Measurements from ENCODE around the gene FAM72A. TPM values are rescaled to one million over a fixed set of nuclear protein-coding genes. Genes with fewer than 3 reads are reported as not detected.
"Not testable (repeated sequence)": the region's sequence is repeated elsewhere in the genome, so short reads cannot be mapped to it uniquely, and the experiment has no call there.

FAM72A gene
- total and polyA plus RNA-seq, 2 donors (not counting 3 experiments of a cell fraction or from before 2014, with no cell fraction given) = 3.4 to 9.6 TPM

GRCh38 chr1:206226886-206227285, 24.2 kb upstream of the FAM72A start:
- dilution Hi-C loops (cut with MboI; ENCODE audit: extremely low pct_ligation_motif_present, low sequenced_read_pairs); H3K9me1 ChIP-seq (replicated peaks; ENCODE audit: control insufficient read depth, extremely low read depth, insufficient read depth, low read length): not testable (repeated sequence)

DNA sequence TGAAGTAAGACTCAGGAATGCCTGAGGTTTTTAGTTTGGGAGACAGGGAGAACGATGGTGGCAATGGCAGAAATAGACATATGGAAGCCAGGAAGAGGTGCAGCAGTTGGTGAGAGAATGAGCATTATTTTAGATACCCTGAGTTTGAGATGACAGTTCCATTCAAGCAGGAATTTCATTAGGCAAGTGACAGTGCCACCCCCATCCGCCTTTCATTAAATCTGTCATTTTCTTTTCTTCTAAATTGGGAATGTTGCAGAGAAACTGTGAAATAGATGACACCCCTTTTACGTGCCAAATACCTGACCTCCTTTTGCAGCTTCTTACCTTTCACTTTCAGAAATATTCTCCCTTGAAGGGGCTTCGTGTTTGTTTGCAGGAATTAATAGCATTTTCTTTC, 22.7 kb upstream of the FAM72A start:
- H3K9me1 ChIP-seq (replicated peaks; ENCODE audit: control insufficient read depth, extremely low read depth, insufficient read depth, low read length); H2AFZ ChIP-seq (ENCODE audit: low read depth, low read length); POLR2A ChIA-PET; H3K4me1 ChIP-seq (ENCODE audit: control insufficient read depth, extremely low read depth, insufficient read depth, low read length); H3K4me2 ChIP-seq (ENCODE audit: insufficient read depth, low read length); H3K27me3 ChIP-seq (ENCODE audit: control insufficient read depth in 2 of 2, insufficient read depth in 2 of 2, low read length in 2 of 2); H3K36me3 ChIP-seq (ENCODE audit: control insufficient read depth in 2 of 2, extremely low read depth in 1 of 2, insufficient read depth in 2 of 2, low read length in 2 of 2); CTCF ChIA-PET; H3K27ac ChIP-seq (ENCODE audit: insufficient read depth, low read depth, low read length); H3K9ac ChIP-seq (replicated peaks; ENCODE audit: extremely low read depth, insufficient read depth, low read length); dilution Hi-C loops (cut with MboI; ENCODE audit: extremely low pct_ligation_motif_present, low sequenced_read_pairs); intact Hi-C loops (cut with micrococcal nuclease); H4K20me1 ChIP-seq (replicated peaks; ENCODE audit: control insufficient read depth, extremely low read depth, insufficient read depth, low read length); DNase-seq (ENCODE audit: low read depth, low spot score); H3K9me3 ChIP-seq (replicated peaks; ENCODE audit: control insufficient read depth, insufficient read depth, low read length); FAIRE-seq; H3K4me3 ChIP-seq (replicated peaks in 1 of 3; ENCODE audit: insufficient read depth in 1 of 3, low read depth in 1 of 3, low read length in 3 of 3); BruUV-seq (replicated peaks): not testable (repeated sequence)
- H3K79me2 ChIP-seq (ENCODE audit: control insufficient read depth, insufficient read depth, low read length) = peaks cover 11% of the 10 kb centered on the region

More at GRCh38 chr1:206226886-206227285, 24.2 kb upstream of the FAM72A start:
- H2AFZ ChIP-seq (ENCODE audit: low read depth, low read length); H3K79me2 ChIP-seq (ENCODE audit: control insufficient read depth, insufficient read depth, low read length); H3K9me3 ChIP-seq (replicated peaks; ENCODE audit: control insufficient read depth, insufficient read depth, low read length); FAIRE-seq; H4K20me1 ChIP-seq (replicated peaks; ENCODE audit: control insufficient read depth, extremely low read depth, insufficient read depth, low read length); H3K36me3 ChIP-seq (ENCODE audit: control insufficient read depth in 2 of 2, extremely low read depth in 1 of 2, insufficient read depth in 2 of 2, low read length in 2 of 2); DNase-seq (ENCODE audit: low read depth, low spot score); intact Hi-C loops (cut with micrococcal nuclease); H3K9ac ChIP-seq (replicated peaks; ENCODE audit: extremely low read depth, insufficient read depth, low read length); POLR2A ChIA-PET; BruUV-seq (replicated peaks); H3K27ac ChIP-seq (ENCODE audit: insufficient read depth, low read depth, low read length); H3K4me1 ChIP-seq (ENCODE audit: control insufficient read depth, extremely low read depth, insufficient read depth, low read length); CTCF ChIA-PET; H3K27me3 ChIP-seq (ENCODE audit: control insufficient read depth in 2 of 2, insufficient read depth in 2 of 2, low read length in 2 of 2); H3K4me3 ChIP-seq (replicated peaks in 1 of 3; ENCODE audit: insufficient read depth in 1 of 3, low read depth in 1 of 3, low read length in 3 of 3); H3K4me2 ChIP-seq (ENCODE audit: insufficient read depth, low read length): not testable (repeated sequence)

DNA sequence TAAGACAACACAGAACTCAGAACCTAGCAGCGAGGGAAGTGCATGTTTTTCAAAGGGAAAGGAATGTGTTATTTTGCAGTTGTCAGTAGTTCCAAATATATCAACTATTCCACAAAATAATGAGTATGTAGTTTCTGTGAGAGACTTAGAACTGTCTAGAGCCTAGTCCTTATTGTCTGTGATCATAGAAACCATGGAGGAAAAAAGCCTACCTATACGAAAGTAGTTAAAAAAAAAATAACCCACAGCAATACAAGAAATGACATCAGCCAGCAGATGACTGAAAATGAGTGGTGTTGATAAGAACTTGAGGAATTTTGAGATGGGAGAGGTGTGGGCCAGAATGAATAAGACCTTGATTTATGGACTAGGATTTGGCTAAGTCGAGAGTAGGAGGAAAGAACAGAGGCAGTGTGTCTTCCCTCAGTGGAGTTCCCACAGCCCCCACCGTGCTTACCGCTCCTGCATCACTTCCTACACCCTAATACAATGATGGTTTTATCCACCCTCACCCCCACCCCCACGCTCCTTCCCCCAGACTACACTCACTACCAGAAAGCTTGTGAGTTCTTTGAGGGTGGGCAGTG, 21.6 kb upstream of the FAM72A start:
- H3K4me3 ChIP-seq (replicated peaks in 1 of 3; ENCODE audit: insufficient read depth in 1 of 3, low read depth in 1 of 3, low read length in 3 of 3); H3K27me3 ChIP-seq (ENCODE audit: control insufficient read depth in 2 of 2, insufficient read depth in 2 of 2, low read length in 2 of 2); H2AFZ ChIP-seq (ENCODE audit: low read depth, low read length); POLR2A ChIA-PET; H3K9me3 ChIP-seq (replicated peaks; ENCODE audit: control insufficient read depth, insufficient read depth, low read length); dilution Hi-C loops (cut with MboI; ENCODE audit: extremely low pct_ligation_motif_present, low sequenced_read_pairs); H3K4me2 ChIP-seq (ENCODE audit: insufficient read depth, low read length); H3K9me1 ChIP-seq (replicated peaks; ENCODE audit: control insufficient read depth, extremely low read depth, insufficient read depth, low read length); H3K36me3 ChIP-seq (ENCODE audit: control insufficient read depth in 2 of 2, extremely low read depth in 1 of 2, insufficient read depth in 2 of 2, low read length in 2 of 2); FAIRE-seq; H3K9ac ChIP-seq (replicated peaks; ENCODE audit: extremely low read depth, insufficient read depth, low read length); DNase-seq (ENCODE audit: low read depth, low spot score); H3K27ac ChIP-seq (ENCODE audit: insufficient read depth, low read depth, low read length); BruUV-seq (replicated peaks); intact Hi-C loops (cut with micrococcal nuclease); H4K20me1 ChIP-seq (replicated peaks; ENCODE audit: control insufficient read depth, extremely low read depth, insufficient read depth, low read length); H3K4me1 ChIP-seq (ENCODE audit: control insufficient read depth, extremely low read depth, insufficient read depth, low read length); CTCF ChIA-PET: not testable (repeated sequence)
- H3K79me2 ChIP-seq (ENCODE audit: control insufficient read depth, insufficient read depth, low read length) = peaks cover 13% of the 10 kb centered on the region

DNA sequence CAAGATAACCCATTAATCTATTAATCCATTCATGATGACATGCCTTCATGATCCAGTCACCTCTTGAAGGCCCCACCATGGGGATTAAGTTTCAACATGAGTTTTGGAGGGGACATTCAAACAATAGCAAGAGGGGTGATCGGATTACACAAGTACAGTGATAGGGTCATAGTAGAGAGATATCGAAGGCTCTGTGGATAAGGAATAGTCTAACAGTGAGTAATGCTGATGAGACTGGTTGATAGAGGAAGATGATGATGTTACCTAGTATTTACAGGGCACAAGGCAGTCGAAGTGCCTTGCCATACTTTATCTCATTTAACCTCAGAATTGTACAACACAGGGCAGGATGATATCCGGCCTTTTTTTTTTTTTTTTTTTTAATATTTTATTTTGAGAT, 18.9 kb upstream of the FAM72A start:
- H3K27me3 ChIP-seq (ENCODE audit: control insufficient read depth in 2 of 2, insufficient read depth in 2 of 2, low read length in 2 of 2); H3K9me1 ChIP-seq (replicated peaks; ENCODE audit: control insufficient read depth, extremely low read depth, insufficient read depth, low read length); H3K36me3 ChIP-seq (ENCODE audit: control insufficient read depth in 2 of 2, extremely low read depth in 1 of 2, insufficient read depth in 2 of 2, low read length in 2 of 2); POLR2A ChIA-PET; dilution Hi-C loops (cut with MboI; ENCODE audit: extremely low pct_ligation_motif_present, low sequenced_read_pairs); H3K9ac ChIP-seq (replicated peaks; ENCODE audit: extremely low read depth, insufficient read depth, low read length); BruUV-seq (replicated peaks); H3K9me3 ChIP-seq (replicated peaks; ENCODE audit: control insufficient read depth, insufficient read depth, low read length); H2AFZ ChIP-seq (ENCODE audit: low read depth, low read length); H3K4me2 ChIP-seq (ENCODE audit: insufficient read depth, low read length); H3K4me3 ChIP-seq (replicated peaks in 1 of 3; ENCODE audit: insufficient read depth in 1 of 3, low read depth in 1 of 3, low read length in 3 of 3); DNase-seq (ENCODE audit: low read depth, low spot score); H3K4me1 ChIP-seq (ENCODE audit: control insufficient read depth, extremely low read depth, insufficient read depth, low read length); H3K27ac ChIP-seq (ENCODE audit: insufficient read depth, low read depth, low read length); intact Hi-C loops (cut with micrococcal nuclease); CTCF ChIA-PET; H4K20me1 ChIP-seq (replicated peaks; ENCODE audit: control insufficient read depth, extremely low read depth, insufficient read depth, low read length); FAIRE-seq: not testable (repeated sequence)
- H3K79me2 ChIP-seq (ENCODE audit: control insufficient read depth, insufficient read depth, low read length) = peaks cover 14% of the 10 kb centered on the region
